GM18858 (cell line): Measurements from ENCODE around the gene PLOD1.

Experiments used
- ATAC-seq: cut with Tn5 transposase; IDR thresholded peaks from one replicate; pipeline ENCODE4 v1.9.1; 2021; ENCODE audit not compliant: unreplicated experiment

PLOD1 gene

GRCh38 chr1:11977625-11978024 lies 43.1 kb downstream of the PLOD1 start:
- ATAC-seq, result no peak

DNA sequence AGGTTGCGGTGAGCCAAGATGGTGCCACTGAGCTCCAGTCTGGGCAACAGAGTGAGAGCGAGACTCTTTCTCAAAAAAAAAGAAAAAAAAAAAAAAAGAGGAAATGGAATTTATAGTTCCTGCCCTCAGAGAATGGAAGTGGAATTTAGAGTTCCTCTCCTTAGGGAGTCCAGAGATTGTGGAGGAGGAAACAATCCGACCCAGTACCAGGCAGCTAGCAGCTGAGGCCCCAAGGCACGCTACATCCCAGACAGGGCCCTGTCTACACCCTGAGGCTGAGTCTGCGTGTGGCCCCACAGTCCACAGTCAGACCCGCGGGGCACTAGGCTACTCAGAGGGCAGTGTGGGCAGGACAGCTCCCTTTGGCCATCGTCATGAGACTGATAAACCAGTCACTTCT lies 43.8 kb downstream of the PLOD1 start:
- ATAC-seq, result no peak

- no peak for ATAC-seq
These were observed 44.7 kb downstream of the PLOD1 start for GRCh38 chr1:11979028-11979850.

- ATAC-seq, result peak; percentile 81
These were observed 45.5 kb downstream of the PLOD1 start, which contains the start of gene MFN2 for GRCh38 chr1:11979851-11980675. Gene MFN2 (plus strand): TSS chr1:11980444. CDS start chr1:11989169, 8,725 bp downstream.

DNA sequence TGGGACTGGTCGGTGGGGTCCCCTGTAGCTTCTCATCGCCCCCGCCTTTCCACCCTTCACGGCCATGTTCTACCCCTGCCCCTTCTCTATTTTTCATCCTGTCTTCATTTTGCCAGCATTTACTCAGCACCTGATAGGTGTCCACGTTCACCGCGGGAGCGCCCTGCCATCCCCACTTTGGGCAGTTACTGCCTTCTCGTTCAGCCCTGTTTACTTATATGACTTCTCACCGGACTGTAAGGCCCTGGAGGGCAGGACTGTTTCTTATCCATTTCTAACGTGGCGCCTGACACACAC lies 46.1 kb downstream of the PLOD1 start:
- ATAC-seq, result no peak

DNA sequence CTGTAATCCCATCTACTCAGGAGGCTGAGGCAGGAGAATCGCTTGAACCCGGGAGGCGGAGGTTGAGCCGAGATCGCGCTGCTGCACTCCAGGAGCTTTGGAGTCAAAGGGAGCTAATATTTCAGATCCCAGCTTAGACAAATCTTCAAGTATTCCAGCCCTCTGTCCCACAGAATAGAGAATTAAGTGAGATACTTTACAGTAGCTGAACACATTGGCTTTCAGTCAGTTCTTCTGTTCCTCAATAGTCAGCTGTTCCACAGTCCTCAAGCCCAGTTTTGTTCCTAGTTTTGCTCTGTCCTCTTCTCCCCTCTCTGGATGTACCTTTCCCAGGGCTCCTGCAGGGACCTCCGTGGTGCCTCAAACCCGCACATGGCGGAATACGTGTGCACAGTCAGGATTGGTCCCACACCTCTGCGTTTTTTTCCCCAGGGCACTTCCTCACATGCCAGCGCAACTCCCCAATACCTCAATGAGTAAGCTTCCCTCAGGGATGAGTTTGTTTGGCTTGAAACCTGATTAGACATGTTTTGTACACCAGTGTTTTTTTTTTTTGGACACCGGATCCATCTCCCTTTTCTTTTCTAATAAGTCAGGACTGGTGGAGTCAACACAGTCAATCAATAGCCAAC lies 47.0 kb downstream of the PLOD1 start:
- no peak for ATAC-seq

GRCh38 chr1:11982010-11982392 lies 47.5 kb downstream of the PLOD1 start:
- no peak for ATAC-seq

GRCh38 chr1:11984121-11984520 lies 49.6 kb downstream of the PLOD1 start:
- ATAC-seq, result no peak

GRCh38 chr1:11984576-11984975 lies 50.1 kb downstream of the PLOD1 start:
- ATAC-seq, result no peak

DNA sequence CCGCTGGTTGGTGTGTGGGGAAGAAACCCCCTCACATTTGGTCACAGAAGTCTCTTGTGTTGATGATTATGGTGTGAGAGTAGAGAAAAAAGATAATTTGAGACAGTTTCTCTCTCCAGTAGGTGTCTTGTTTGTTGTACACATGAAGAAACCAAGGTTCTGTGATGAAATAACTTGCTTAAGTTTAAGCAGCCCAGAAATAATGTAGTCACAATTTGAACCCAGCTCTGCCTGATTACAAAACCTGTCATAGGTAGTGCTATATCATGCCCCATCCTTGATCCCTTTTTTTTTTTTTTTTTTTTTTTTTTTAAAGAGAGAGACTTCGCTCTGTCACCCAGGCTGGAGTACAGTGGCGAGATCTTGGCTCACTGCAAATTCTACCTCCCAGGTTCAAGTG lies 50.7 kb downstream of the PLOD1 start:
- ATAC-seq, result no peak

DNA sequence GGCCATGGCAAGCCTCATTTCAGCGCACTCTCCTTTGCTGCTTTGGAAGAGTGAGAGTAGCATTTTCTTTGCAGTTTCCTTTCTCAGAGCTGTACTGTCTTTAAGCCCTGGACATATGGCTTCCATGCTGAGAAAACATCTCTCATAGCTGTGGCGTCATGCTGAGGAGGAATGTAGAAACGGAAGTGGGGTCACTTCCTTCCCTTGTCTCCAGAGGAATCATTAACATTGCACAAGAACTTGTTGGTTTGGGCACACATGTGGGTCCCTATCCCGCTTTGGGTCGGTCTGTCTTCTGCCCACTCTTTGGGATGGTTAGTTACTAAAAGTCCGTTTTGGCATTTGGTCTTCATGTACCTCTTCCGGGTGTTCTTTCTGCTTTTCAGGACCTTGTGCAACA lies 51.3 kb downstream of the PLOD1 start:
- ATAC-seq, result no peak

GRCh38 chr1:11989669-11990068 lies 55.2 kb downstream of the PLOD1 start:
- no peak for ATAC-seq

GRCh38 chr1:11990303-11991032 lies 56.0 kb downstream of the PLOD1 start:
- ATAC-seq, result no peak

DNA sequence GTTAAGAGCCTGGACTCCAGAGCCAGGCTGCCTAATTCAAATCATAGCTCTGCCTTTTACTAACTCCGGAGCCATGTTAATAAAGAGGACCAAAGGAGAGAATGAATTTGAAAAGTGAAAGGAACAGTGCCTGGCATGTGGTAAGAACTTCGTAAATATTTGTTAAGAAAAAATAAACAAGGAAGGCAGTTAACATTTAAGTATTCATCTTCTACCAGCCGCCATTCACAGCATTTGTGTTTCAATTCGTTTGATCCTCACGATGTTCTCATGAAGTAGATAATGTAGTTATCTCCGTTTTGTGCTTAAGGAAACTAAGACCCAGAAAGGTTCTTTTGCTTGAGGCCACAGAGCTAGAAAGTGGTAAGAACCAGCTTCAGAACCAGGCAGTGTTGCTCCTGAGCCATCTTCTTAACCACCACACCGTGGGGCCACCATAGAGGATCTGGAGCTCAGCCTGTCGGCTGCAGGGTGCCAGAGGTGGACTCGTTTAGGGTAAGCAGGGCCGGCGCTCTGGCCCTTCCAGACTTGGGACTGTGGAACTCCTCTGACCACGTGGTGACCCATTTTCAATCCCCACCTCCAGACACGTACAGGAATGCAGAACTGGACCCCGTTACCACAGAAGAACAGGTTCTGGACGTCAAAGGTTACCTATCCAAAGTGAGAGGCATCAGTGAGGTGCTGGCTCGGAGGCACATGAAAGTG lies 57.6 kb downstream of the PLOD1 start:
- ATAC-seq, result no peak

DNA sequence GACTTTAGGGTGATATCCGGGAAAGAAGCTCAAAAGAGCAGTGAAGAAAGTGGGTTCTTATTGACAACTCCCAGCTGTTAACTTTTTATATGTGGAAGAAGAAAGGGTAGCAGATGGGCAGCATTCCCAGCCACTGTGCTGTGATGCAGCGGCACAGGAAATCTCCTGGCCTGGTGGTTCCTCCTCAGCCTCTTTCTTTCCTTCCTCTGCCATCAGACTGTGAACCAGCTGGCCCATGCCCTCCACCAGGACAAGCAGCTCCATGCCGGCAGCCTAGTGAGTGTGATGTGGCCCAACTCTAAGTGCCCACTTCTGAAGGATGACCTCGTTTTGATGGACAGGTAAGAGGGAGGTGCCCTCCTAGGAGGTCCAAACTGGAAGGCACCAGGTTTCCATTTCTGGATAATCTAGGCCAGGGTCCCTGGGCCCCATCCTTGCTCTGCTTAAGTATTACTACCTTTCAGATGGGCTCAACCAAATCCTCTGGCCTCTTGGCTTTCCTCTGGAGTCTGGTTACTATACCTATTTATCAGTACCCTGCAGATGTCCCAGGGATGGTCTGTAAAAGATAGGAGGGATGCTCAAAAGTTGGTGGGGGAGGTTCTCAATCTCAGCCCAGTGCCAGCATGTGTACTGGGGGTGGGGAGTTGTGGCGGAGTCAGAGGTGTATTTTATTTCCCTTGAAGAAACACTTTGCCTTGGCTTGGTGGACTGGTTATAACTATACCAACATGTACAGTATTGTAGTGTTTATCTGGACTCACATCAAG lies 62.7 kb downstream of the PLOD1 start:
- no peak for ATAC-seq

- no peak for ATAC-seq
These were observed 64.1 kb downstream of the PLOD1 start for GRCh38 chr1:11998636-11999035.

DNA sequence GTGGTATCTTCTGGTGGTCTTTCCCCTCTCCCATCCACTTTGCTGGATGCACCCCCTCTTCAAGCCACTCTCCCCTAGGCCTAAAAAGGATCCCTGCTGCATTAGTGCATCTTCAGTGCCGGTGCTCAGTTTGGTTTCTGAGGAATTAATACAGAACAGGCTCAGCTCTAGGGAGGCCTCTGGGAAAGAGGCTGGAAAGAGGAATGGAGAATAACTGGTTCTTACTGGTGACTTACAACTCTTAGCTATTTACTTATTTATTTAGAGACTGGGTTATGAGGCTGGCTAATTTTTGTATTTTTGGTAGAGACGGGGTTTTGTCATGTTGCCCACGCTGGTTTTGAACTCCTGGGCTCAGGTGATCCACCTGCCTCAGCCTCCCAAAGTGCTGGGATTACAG lies 64.7 kb downstream of the PLOD1 start:
- no peak for ATAC-seq

- no peak for ATAC-seq
These were observed 66.9 kb downstream of the PLOD1 start for GRCh38 chr1:12001249-12001917.

DNA sequence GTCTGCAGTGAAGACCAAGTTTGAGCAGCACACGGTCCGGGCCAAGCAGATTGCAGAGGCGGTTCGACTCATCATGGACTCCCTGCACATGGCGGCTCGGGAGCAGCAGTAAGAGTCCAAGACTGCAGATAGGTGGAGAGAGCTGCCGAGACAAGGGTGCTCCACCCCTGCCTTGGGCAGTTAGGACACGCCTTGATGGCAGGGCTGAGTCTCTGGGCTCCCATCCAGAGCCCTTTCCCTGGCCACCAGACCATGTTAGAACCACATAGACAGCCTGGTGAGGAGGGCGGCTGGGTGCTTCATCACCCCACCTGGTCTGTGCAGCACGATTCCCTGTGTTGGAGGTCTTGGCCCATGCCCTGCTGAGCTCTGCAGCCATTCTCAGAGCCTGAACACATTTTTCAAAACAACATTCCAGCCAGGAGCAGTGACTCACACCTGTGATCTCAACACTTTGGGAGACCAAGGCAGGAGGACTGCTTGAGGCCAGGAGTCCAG lies 67.5 kb downstream of the PLOD1 start:
- no peak for ATAC-seq
